Progenitor cell of endocrine pancreas (in vitro differentiated cells): ENCODE data around the gene CEP72. TPM values are rescaled to one million over a fixed set of nuclear protein-coding genes. Genes with fewer than 3 reads are reported as not detected.

Source experiments
- DNase-seq: peaks from one replicate; pipeline ENCODE4 v3.0.0; 2021; ENCODE audit warnings: low spot score; ENCODE audit not compliant: unreplicated experiment
- H3K27ac Mint-ChIP-seq: 2 replicates; pipeline ENCODE4 v1.8.0; 2021; ENCODE audit warnings: mild to moderate bottlenecking, moderate library complexity, mixed read lengths
- H3K27me3 Mint-ChIP-seq: 2 replicates; pipeline ENCODE4 v1.8.0; 2021; ENCODE audit warnings: mixed read lengths
- H3K36me3 Mint-ChIP-seq: 2 replicates; pipeline ENCODE4 v1.8.0; 2022; ENCODE audit warnings: mixed read lengths; ENCODE audit not compliant: insufficient read depth
- H3K4me1 Mint-ChIP-seq: 2 replicates; pipeline ENCODE4 v1.8.0; 2021; ENCODE audit warnings: low read depth, mixed read lengths
- H3K4me3 Mint-ChIP-seq: 2 replicates; pipeline ENCODE4 v1.8.0; 2021; ENCODE audit warnings: low read depth, mild to moderate bottlenecking, moderate library complexity, mixed read lengths
- H3K9me3 Mint-ChIP-seq: 2 replicates; pipeline ENCODE4 v1.8.0; 2021; ENCODE audit warnings: low read depth, mixed read lengths
- CTCF ChIP-seq: fragments of 200-600 bp; sonication (generic); IDR thresholded peaks from one replicate; pipeline ENCODE4 v1.5.0; 2021; ENCODE audit warnings: antibody characterized with exemption, mild to moderate bottlenecking; ENCODE audit not compliant: unreplicated experiment
- total RNA-seq: library from RNA; stranded (reverse); gene quantifications from 2 replicates; pipeline ENCODE4 v1.2.1, GENCODE V29; 2021

The CEP72 gene
- total RNA-seq, 1 donor from 2014 or later, result 24.8 TPM

DNA sequence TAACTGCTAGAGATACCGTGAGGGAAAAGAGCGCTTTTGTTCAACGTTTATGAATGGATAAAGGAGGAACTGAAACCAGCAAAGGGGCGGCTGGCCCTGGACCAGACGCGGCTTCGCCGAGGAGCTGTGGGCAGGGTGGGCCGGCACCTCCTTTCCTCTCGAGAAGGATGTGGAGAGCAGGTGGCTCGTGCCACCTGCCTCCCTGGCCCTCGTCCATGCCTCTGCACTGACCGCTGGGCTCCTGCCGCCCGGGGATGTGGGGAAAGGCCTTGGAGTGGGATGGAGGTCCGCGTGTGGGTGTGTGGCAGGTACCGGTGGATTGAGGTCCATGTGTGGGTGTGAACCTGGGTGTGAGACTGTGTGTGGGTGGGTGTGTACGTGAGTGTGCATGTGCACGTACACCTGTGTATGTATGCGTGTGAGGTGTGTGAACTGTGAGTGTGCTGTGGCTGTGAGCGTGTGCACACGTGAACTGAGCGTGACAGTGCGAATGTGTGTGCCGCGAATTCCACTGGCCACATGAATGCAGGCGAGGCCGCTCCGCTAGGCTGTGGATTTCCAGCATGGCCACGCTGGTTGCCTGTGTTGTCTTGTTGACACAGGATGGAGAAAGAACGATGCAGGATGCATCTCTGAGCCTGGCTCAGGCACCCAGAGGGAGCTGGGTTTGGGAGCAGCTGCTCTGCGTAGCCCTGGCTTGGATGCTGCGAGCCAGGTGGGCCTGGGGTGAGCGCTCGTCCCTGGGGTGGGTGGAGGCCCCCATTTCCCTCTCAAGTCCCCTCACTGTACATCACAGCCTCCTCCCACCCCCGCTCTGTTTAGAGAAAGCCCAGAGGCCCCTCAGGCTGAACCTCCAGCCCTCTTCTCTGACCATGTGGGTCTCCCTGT is 4.4 kb upstream of the CEP72 start:
- H3K9me3 Mint-ChIP-seq, result no peaks in the 10 kb centered on the region
- TF ChIP-seq CTCF, result no peak
- peaks cover 12% of the 10 kb centered on the region for H3K27me3 Mint-ChIP-seq
- no peak overlapping the region for H3K4me3 Mint-ChIP-seq
- peaks cover under 1% of the 10 kb centered on the region for H3K36me3 Mint-ChIP-seq
- H3K4me1 Mint-ChIP-seq, result peaks cover 12% of the 10 kb centered on the region
- no peak for DNase-seq
- H3K27ac Mint-ChIP-seq, result peak overlapping the region; percentile 9

- Mint-ChIP-seq H3K27ac (peak overlapping the region; percentile 33), H3K27me3 (peaks cover 10% of the 10 kb centered on the region), H3K4me1 (peaks cover 15% of the 10 kb centered on the region), H3K36me3 (peaks cover 3% of the 10 kb centered on the region), H3K4me3 (no peak overlapping the region), H3K9me3 (no peaks in the 10 kb centered on the region)
- TF ChIP-seq CTCF, result no peak
- no peak for DNase-seq
Measured at GRCh38 chr5:608429-609370, 3.4 kb upstream of the CEP72 start.

GRCh38 chr5:609506-609905 is 2.6 kb upstream of the CEP72 start:
- Mint-ChIP-seq H3K27ac (no peak overlapping the region), H3K4me3 (no peak overlapping the region), H3K36me3 (peaks cover 5% of the 10 kb centered on the region), H3K4me1 (peaks cover 16% of the 10 kb centered on the region), H3K27me3 (peaks cover 9% of the 10 kb centered on the region), H3K9me3 (no peaks in the 10 kb centered on the region)
- no peak for DNase-seq
- no peak for TF ChIP-seq CTCF

GRCh38 chr5:610011-610743 is 2.0 kb upstream of the CEP72 start:
- Mint-ChIP-seq H3K27ac (no peak overlapping the region), H3K4me3 (peak overlapping the region; percentile 69), H3K4me1 (peaks cover 16% of the 10 kb centered on the region), H3K36me3 (peaks cover 9% of the 10 kb centered on the region), H3K27me3 (peaks cover 9% of the 10 kb centered on the region), H3K9me3 (no peaks in the 10 kb centered on the region)
- DNase-seq, result no peak
- no peak for TF ChIP-seq CTCF
